OCI-LY3 (cell line): ENCODE data around the gene SERPINE3.

ENCODE experiments used
- H2AFZ ChIP-seq: fragments of 200-600, 300-600 bp; shearing (Covaris generic); 2 replicates; pipeline ENCODE4 v1.6.0; 2014; ENCODE audit warnings: antibody characterized with exemption, low read depth, low read length
- H3K27ac ChIP-seq: fragments of 200-600, 300-600 bp; sonication (generic); 2 replicates; pipeline ENCODE4 v1.5.1; 2014; ENCODE audit warnings: mild to moderate bottlenecking, low read length, moderate library complexity, mixed read lengths
- H3K27me3 ChIP-seq: fragments of 200-600, 300-600 bp; sonication (generic); 2 replicates; pipeline ENCODE4 v1.6.1; 2014; ENCODE audit warnings: low read depth, low read length, mixed read lengths
- H3K36me3 ChIP-seq: fragments of 200-600, 300-600 bp; sonication (generic); replicated peaks from 2 replicates; pipeline ENCODE3; 2014; ENCODE audit warnings: low read depth, low read length, mixed read lengths
- H3K4me1 ChIP-seq: fragments of 300-600, 200-600 bp; sonication (generic); 2 replicates; pipeline ENCODE4 v1.6.1; 2014; ENCODE audit warnings: low read length, mixed read lengths
- H3K4me2 ChIP-seq: fragments of 200-600, 300-600 bp; sonication (generic); 2 replicates; pipeline ENCODE4 v1.6.1; 2014; ENCODE audit warnings: low read length, mixed read lengths
- H3K4me3 ChIP-seq: fragments of 300-600, 200-600 bp; sonication (generic); 2 replicates; pipeline ENCODE4 v1.5.1; 2014; ENCODE audit warnings: antibody characterized with exemption, mild to moderate bottlenecking, low read length, moderate library complexity
- H3K79me2 ChIP-seq: fragments of 300-600, 200-600 bp; shearing (Covaris generic); 2 replicates; pipeline ENCODE4 v1.6.1; 2014; ENCODE audit warnings: mild to moderate bottlenecking, low read length, mixed read lengths
- H3K9ac ChIP-seq: fragments of 300-600, 200-600 bp; shearing (Covaris generic); 2 replicates; pipeline ENCODE4 v1.6.0; 2014; ENCODE audit warnings: mild to moderate bottlenecking, low read length, moderate library complexity
- H3K9me3 ChIP-seq: fragments of 200-600, 300-600 bp; shearing (Covaris generic); 2 replicates; pipeline ENCODE4 v1.6.1; 2014; ENCODE audit warnings: low read length, mixed read lengths; ENCODE audit not compliant: insufficient read depth
- H4K20me1 ChIP-seq: fragments of 200-600, 300-600 bp; sonication (generic); 2 replicates; pipeline ENCODE4 v1.6.1; 2016; ENCODE audit warnings: low read length, mixed read lengths; ENCODE audit not compliant: insufficient read depth
- EZH2phosphoT487 ChIP-seq: fragments of 200-600 bp; shearing (Covaris generic); IDR thresholded peaks from 2 replicates; pipeline ENCODE4 v1.6.1; 2018; ENCODE audit warnings: antibody characterized with exemption, mixed run types, low read depth
- TF ChIP-seq, protein P1 (sequence below): fragments of 200-600, 300-600 bp; sonication (generic); IDR thresholded peaks from 2 replicates; pipeline ENCODE4 v1.5.1; 2014; ENCODE audit warnings: antibody characterized with exemption, low read length, low read depth

Gene SERPINE3

DNA sequence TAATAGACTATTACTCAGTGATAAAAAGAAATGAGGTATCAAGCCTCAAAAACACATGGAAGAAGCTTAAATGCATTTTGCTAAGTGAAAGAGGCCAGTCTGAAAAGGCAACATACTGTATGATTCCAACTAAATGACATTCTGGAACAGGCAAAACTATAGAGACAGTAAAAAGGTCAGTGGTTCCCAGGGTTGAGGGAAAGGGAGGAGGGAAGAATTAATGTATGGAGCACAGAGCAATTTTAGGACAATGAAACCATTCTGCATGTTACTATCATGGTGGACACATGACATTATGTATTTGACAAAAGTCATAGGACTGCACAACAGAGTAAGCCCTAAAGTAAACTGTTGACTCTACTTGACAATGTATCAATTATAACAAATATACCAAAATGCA is 5.7 kb upstream of the SERPINE3 start:
- peaks cover 18% of the 10 kb centered on the region for H3K4me1 ChIP-seq
- no peak overlapping the region for H2AFZ ChIP-seq
- H3K4me3 ChIP-seq = no peak overlapping the region
- TF ChIP-seq, protein P1, sequence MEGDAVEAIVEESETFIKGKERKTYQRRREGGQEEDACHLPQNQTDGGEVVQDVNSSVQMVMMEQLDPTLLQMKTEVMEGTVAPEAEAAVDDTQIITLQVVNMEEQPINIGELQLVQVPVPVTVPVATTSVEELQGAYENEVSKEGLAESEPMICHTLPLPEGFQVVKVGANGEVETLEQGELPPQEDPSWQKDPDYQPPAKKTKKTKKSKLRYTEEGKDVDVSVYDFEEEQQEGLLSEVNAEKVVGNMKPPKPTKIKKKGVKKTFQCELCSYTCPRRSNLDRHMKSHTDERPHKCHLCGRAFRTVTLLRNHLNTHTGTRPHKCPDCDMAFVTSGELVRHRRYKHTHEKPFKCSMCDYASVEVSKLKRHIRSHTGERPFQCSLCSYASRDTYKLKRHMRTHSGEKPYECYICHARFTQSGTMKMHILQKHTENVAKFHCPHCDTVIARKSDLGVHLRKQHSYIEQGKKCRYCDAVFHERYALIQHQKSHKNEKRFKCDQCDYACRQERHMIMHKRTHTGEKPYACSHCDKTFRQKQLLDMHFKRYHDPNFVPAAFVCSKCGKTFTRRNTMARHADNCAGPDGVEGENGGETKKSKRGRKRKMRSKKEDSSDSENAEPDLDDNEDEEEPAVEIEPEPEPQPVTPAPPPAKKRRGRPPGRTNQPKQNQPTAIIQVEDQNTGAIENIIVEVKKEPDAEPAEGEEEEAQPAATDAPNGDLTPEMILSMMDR = no peak
- TF ChIP-seq EZH2phosphoT487 = no peak
- H3K79me2 ChIP-seq = no peaks in the 10 kb centered on the region
- H3K9ac ChIP-seq = no peak overlapping the region
- no peaks in the 10 kb centered on the region for H3K9me3 ChIP-seq
- H3K27me3 ChIP-seq = no peaks in the 10 kb centered on the region
- no peaks in the 10 kb centered on the region for H3K36me3 ChIP-seq
- no peak overlapping the region for H3K27ac ChIP-seq
- H3K4me2 ChIP-seq = no peak overlapping the region
- H4K20me1 ChIP-seq = no peaks in the 10 kb centered on the region

DNA sequence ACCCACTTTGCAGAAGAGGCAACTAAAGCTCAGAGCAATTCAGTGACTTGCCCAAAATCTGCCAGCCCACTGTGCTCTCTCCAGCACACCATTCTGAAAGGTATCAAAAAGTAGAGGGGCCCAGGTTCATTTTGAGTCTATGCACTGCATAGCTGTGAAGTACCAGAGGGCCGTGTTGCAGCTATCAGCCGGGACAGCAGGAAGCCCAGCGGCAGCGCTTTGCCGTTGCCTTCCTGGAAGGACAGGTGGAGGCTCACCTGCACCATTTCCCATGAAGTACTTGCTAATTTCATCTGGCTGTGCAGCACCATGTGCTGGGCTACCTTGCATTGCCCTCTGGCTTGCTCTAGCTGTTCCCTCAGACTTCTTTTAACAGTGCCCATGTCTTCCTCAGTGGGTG is 2.7 kb upstream of the SERPINE3 start:
- TF ChIP-seq, protein P1 = no peak
- no peak for TF ChIP-seq EZH2phosphoT487
- no peaks in the 10 kb centered on the region for H3K27me3 ChIP-seq
- no peak overlapping the region for H3K4me2 ChIP-seq
- H3K9me3 ChIP-seq = no peaks in the 10 kb centered on the region
- no peak overlapping the region for H2AFZ ChIP-seq
- H3K4me1 ChIP-seq = peaks cover 3% of the 10 kb centered on the region
- no peaks in the 10 kb centered on the region for H4K20me1 ChIP-seq
- H3K79me2 ChIP-seq = no peaks in the 10 kb centered on the region
- no peaks in the 10 kb centered on the region for H3K36me3 ChIP-seq
- no peak overlapping the region for H3K27ac ChIP-seq
- no peak overlapping the region for H3K4me3 ChIP-seq
- H3K9ac ChIP-seq = no peak overlapping the region

DNA sequence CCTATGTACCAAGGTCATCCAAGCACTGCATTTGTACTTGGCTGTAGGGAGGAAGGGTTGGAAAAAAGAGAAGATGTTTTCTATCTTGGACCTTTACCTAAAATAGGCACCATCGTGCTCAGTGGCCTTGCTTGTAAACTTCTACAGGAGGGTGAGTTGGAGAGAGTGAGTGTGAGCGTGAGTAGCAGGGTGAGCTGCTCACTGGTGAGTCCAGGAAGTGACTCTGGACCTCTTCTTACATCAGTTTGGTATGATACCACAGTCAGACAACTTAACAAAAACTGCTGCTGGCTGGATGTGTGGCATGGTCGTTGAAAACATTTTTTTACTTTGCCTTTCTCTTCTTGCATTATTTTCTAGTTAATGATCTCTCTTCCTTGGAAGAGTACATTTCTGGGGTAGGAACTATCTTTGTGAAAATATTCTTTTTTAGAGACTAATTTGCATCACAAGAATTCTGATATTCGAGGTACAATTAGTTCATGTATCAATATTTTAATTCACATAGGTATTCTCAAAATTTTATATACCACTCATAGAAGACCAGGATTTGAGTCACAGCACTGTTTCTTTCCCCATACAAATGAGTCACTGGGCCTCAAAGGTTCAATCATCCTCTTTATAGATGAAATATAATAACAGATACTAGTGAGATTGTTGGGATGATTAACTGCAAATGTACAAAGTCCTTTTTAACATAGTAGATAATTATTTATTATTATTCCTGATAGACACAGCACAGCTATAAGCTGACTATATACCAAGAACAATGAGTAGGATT is 651 bp downstream of the SERPINE3 start:
- Histone ChIP-seq H2AFZ (no peak overlapping the region), H3K4me1 (no peaks in the 10 kb centered on the region), H3K9me3 (no peaks in the 10 kb centered on the region), H3K27ac (no peak overlapping the region), H3K4me2 (no peak overlapping the region), H3K27me3 (no peaks in the 10 kb centered on the region), H4K20me1 (no peaks in the 10 kb centered on the region), H3K4me3 (no peak overlapping the region), H3K36me3 (no peaks in the 10 kb centered on the region), H3K79me2 (no peaks in the 10 kb centered on the region), H3K9ac (no peak overlapping the region)
- TF ChIP-seq EZH2phosphoT487 = no peak
- TF ChIP-seq, protein P1 = no peak

DNA sequence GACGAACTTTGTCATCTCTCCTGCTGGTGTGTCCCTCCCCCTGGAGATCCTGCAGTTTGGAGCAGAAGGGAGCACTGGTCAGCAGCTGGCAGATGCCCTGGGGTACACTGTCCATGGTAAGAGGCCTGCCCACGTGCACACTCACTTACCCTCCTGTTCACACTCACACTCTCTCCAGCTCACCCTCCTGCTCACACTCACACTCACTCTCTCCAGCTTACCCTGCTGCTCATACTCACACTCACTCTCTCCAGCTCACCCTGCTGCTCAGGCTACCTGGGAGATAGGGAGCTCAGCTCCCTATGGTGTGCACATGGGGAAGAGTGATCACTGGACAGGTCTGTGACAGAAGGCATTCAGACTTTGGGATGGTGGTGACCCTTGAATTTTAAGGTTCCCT is 1.7 kb downstream of the SERPINE3 start:
- H3K36me3 ChIP-seq = no peaks in the 10 kb centered on the region
- peaks cover under 1% of the 10 kb centered on the region; the same call in 1 of the 2 replicates for H3K4me1 ChIP-seq
- H4K20me1 ChIP-seq = no peaks in the 10 kb centered on the region
- no peak overlapping the region for H3K4me3 ChIP-seq
- no peaks in the 10 kb centered on the region for H3K79me2 ChIP-seq
- TF ChIP-seq, protein P1 = no peak
- no peak for TF ChIP-seq EZH2phosphoT487
- no peak overlapping the region for H3K4me2 ChIP-seq
- no peak overlapping the region for H3K9ac ChIP-seq
- H2AFZ ChIP-seq = no peak overlapping the region
- no peaks in the 10 kb centered on the region for H3K9me3 ChIP-seq
- H3K27ac ChIP-seq = no peak overlapping the region
- H3K27me3 ChIP-seq = no peaks in the 10 kb centered on the region
